Testis (tissue), 3 donors: ENCODE results near the gene GGA3. TPM values are rescaled to one million over a fixed set of nuclear protein-coding genes. Genes with fewer than 3 reads are reported as not detected.

Source experiments
- DNase-seq: peaks from one replicate; pipeline ENCODE4 v3.0.0-alpha.2; 2019
- H3K27ac ChIP-seq, 2 donors: fragments of 200-600 bp; sonication (generic); one replicate each; pipeline ENCODE4 v1.5.1; 2019
- H3K27me3 ChIP-seq: fragments of 200-600 bp; sonication (generic); one replicate; pipeline ENCODE4 v1.5.1; 2019
- H3K36me3 ChIP-seq: fragments of 200-600 bp; sonication (generic); one replicate; pipeline ENCODE4 v1.5.1; 2017; ENCODE audit warnings: low read depth; ENCODE audit errors: missing control alignments
- H3K4me1 ChIP-seq: fragments of 200-600 bp; sonication (generic); one replicate; pipeline ENCODE4 v1.5.1; 2019
- H3K4me3 ChIP-seq, 2 donors: fragments of 200-600 bp; sonication (generic); one replicate each; pipeline ENCODE4 v1.5.1; 2017 to 2019
- H3K9me3 ChIP-seq: fragments of 200-600 bp; sonication (generic); one replicate; pipeline ENCODE4 v1.5.1; 2017
- CTCF ChIP-seq, 3 experiments: fragments of 450-650 bp in 2 of 3; fragments of 200-600 bp in 1 of 3; sonication (generic) in 1 of 3; IDR thresholded peaks; one replicate each; pipeline ENCODE4 v1.5.1; 2016 to 2019; ENCODE audit warnings: antibody characterized with exemption in 3 of 3, mild to moderate bottlenecking in 2 of 3, moderate library complexity in 1 of 3
- POLR2A ChIP-seq: fragments of 450-650 bp; IDR thresholded peaks from one replicate; pipeline ENCODE4 v1.6.1; 2017; ENCODE audit warnings: antibody characterized with exemption, mild to moderate bottlenecking, moderate library complexity
- WGBS, 2 donors: methylation state at CpG; one replicate each; pipeline ENCODE4 v1.1.5; 2018; 5-methylcytosine and 5-hydroxymethylcytosine counted together
- intact Hi-C: fragments of 100-400 bp; cut with DNase I; formaldehyde crosslinking; loops from one replicate; pipeline ENCODE4 v1.15.1; 2023; ENCODE audit warnings: low total_unique reads
- polyA plus RNA-seq: library from polyadenylated mRNA; stranded (reverse); fragments of 350-450 nt; fragmentation: Illumina TruSeq; extraction: RNeasy Lipid Tissue Mini Kit (QIAGEN cat#74804); gene quantifications from one replicate; pipeline ENCODE4 v1.2.3, GENCODE V29; 2014; ENCODE audit warnings: low read depth, low replicate concordance; ENCODE audit not compliant: insufficient read depth
- total RNA-seq, 2 donors: library from RNA; depleted of rRNA; stranded (reverse); fragments of >200 nt; gene quantifications; one replicate each; pipeline ENCODE4 v1.2.3, GENCODE V29; 2016

The GGA3 gene
- total and polyA plus RNA-seq, 3 donors from 2014 or later: 42.9 to 50.2 (median 46.8) TPM

GRCh38 chr17:75238020-75238580 lies 23.3 kb downstream of the GGA3 start:
- H3K4me1 ChIP-seq: peaks cover 14% of the 10 kb centered on the region
- H3K27ac ChIP-seq: no peak overlapping the region
- intact Hi-C loops: no loop called here
- 90 to 95% methylated on average over 2 to 11 of the region's 11 CpGs for WGBS, 2 donors
- TF ChIP-seq CTCF (IDR thresholded peaks at IDR 0.05) (no peak), POLR2A (no peak)
- DNase-seq: no peak
- H3K27me3 ChIP-seq: no peaks in the 10 kb centered on the region
- no peaks in the 10 kb centered on the region for H3K9me3 ChIP-seq
- H3K4me3 ChIP-seq: no peak overlapping the region
- no peaks in the 10 kb centered on the region for H3K36me3 ChIP-seq

- 81 to 100% methylated on average over 2 to 12 of the region's 12 CpGs for WGBS, 2 donors
- H3K27me3 ChIP-seq: no peaks in the 10 kb centered on the region
- TF ChIP-seq POLR2A (no peak), CTCF (IDR thresholded peaks at IDR 0.05) (no peak)
- H3K9me3 ChIP-seq: no peaks in the 10 kb centered on the region
- peaks cover 14% of the 10 kb centered on the region for H3K4me1 ChIP-seq
- no peak for DNase-seq
- H3K4me3 ChIP-seq: no peak overlapping the region
- no peaks in the 10 kb centered on the region for H3K36me3 ChIP-seq
- H3K27ac ChIP-seq: no peak overlapping the region
- intact Hi-C loops: no loop called here
These were observed 24.0 kb downstream of the GGA3 start for GRCh38 chr17:75237100-75238014.

GRCh38 chr17:75232786-75233185 lies 28.6 kb downstream of the GGA3 start:
- Histone ChIP-seq H3K4me1 (no peaks in the 10 kb centered on the region), H3K9me3 (no peaks in the 10 kb centered on the region), H3K27ac (no peak overlapping the region), H3K27me3 (no peaks in the 10 kb centered on the region), H3K36me3 (no peaks in the 10 kb centered on the region), H3K4me3 (no peak overlapping the region)
- 94 to 96% methylated on average over 13 of the region's 13 CpGs for WGBS, 2 donors
- intact Hi-C loops: no loop called here
- TF ChIP-seq CTCF (IDR thresholded peaks at IDR 0.05): no peak
- TF ChIP-seq POLR2A: no peak
- DNase-seq: no peak

- DNase-seq: no peak
- H3K27ac ChIP-seq: no peak overlapping the region
- intact Hi-C loops: no loop called here
- no peaks in the 10 kb centered on the region for H3K9me3 ChIP-seq
- WGBS, 2 donors: 83 to 87% methylated on average over 16 to 18 of the region's 18 CpGs
- no peak overlapping the region for H3K4me3 ChIP-seq
- H3K4me1 ChIP-seq: no peaks in the 10 kb centered on the region
- H3K36me3 ChIP-seq: no peaks in the 10 kb centered on the region
- no peaks in the 10 kb centered on the region for H3K27me3 ChIP-seq
- no peak for TF ChIP-seq CTCF (IDR thresholded peaks at IDR 0.05)
- no peak for TF ChIP-seq POLR2A
These were observed 29.5 kb downstream of the GGA3 start for GRCh38 chr17:75231741-75232464.
